Pulmonary artery endothelial cell (primary cell): ENCODE results near the gene IFNA17. TPM values are rescaled to one million over a fixed set of nuclear protein-coding genes. Genes with fewer than 3 reads are reported as not detected.
"Not testable (repeated sequence)": the region's sequence is repeated elsewhere in the genome, so short reads cannot be mapped to it uniquely, and the experiment has no call there.

Experiments used
- DNase-seq: peaks from one replicate; pipeline ENCODE4 v3.0.0-alpha.2; 2011; ENCODE audit warnings: low read depth, low spot score
- total RNA-seq: library from RNA; depleted of rRNA; stranded (reverse); fragments of >200 nt; gene quantifications from 2 replicates; pipeline ENCODE4 v1.2.3, GENCODE V29; 2014

The IFNA17 gene
- total RNA-seq, 1 donor from 2014 or later, result not detected

- not testable (repeated sequence) for DNase-seq
These were observed 17.2 kb downstream of the IFNA17 start for GRCh38 chr9:21210782-21211181.

DNA sequence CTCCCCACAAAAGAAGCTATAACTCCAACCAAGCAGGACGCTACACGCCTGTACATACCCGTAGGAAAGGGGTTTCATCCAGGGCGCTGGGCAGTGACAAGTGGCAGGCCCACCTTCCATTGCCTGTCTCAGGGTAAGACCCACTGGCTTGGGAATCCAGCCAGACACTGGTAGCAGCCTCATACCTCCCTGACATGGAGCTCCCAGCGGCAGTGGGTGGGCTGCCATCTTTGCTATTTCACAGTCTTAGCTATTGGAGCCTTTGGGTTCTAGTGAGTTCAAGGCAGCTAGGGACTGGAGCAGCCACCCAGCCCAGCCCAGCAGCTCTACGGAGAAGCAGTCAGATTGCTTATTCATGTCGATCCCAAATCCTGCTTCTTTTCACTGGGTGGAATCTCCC, 17.7 kb downstream of the IFNA17 start:
- no peak for DNase-seq

GRCh38 chr9:21207043-21207442, 21.0 kb downstream of the IFNA17 start, which contains the start of gene IFNA10:
TSS of gene IFNA10 (minus strand) at chr9:21207143. CDS start at chr9:21207097, 46 bp downstream.
- DNase-seq, result not testable (repeated sequence)

GRCh38 chr9:21205204-21205603, 22.8 kb downstream of the IFNA17 start:
- DNase-seq, result no peak

GRCh38 chr9:21202105-21202504, 25.9 kb downstream of the IFNA17 start, which contains the start of gene IFNA7:
TSS of gene IFNA7 (minus strand) at chr9:21202205. CDS start at chr9:21202165, 40 bp downstream.
- DNase-seq, result not testable (repeated sequence)

GRCh38 chr9:21194867-21195776, 32.9 kb downstream of the IFNA17 start:
- DNase-seq, result not testable (repeated sequence)

DNA sequence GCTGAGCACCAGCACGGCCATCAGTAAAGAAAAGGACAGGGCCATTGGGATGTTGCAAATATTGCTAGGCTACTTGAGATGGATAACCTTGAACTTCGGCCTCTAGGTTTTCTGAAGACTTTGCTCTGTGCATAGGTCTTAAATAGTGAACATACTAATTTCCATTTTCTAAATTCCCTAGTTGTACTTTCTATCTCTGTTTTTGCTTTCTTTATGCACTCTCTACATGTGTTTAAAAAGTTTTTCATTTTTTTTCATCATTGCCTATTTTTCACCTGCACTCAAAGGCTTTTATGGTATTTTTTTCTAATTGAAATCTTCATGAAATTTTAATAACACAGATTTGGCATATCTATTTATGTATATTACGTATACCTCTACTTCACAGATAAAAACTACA, 40.5 kb downstream of the IFNA17 start, which contains the start of gene IFNA4:
Gene IFNA4, minus strand, starts transcription at position 101 of the 400 bp plus-strand sequence. Its CDS starts 56 bp downstream, at position 45.
- not testable (repeated sequence) for DNase-seq

GRCh38 chr9:21182810-21183736, 44.9 kb downstream of the IFNA17 start:
- not testable (repeated sequence) for DNase-seq

Other genes with a start within 250 kb of the IFNA17 start
- 0.99 and 1.6 TPM in 2 replicates for gene HACD4, start 196.6 kb downstream of the IFNA17 start, total RNA-seq
- gene IFNB1, start 150.3 kb downstream of the IFNA17 start, total RNA-seq, result not detected in 2 replicates
- not detected in 2 replicates for gene IFNW1, start 86.4 kb downstream of the IFNA17 start, total RNA-seq
- not detected in 2 replicates for gene IFNA21, start 61.6 kb downstream of the IFNA17 start, total RNA-seq
- not detected in 2 replicates for gene IFNA4, start 40.6 kb downstream of the IFNA17 start, total RNA-seq
- not detected in 2 replicates for gene IFNA7, start 26.0 kb downstream of the IFNA17 start, total RNA-seq
- gene IFNA10, start 21.1 kb downstream of the IFNA17 start, total RNA-seq, result not detected in 2 replicates
- not detected in 2 replicates for gene IFNA16, start 10.9 kb downstream of the IFNA17 start, total RNA-seq
- not detected in 2 replicates for gene IFNA14, start 11.8 kb upstream of the IFNA17 start, total RNA-seq
- gene IFNA5, start 77.1 kb upstream of the IFNA17 start, total RNA-seq, result not detected in 2 replicates
- gene KLHL9, start 107.2 kb upstream of the IFNA17 start, total RNA-seq, result 33.4 and 35.1 TPM in 2 replicates
- gene IFNA6, start 122.7 kb upstream of the IFNA17 start, total RNA-seq, result not detected in 2 replicates
- gene IFNA13, start 139.8 kb upstream of the IFNA17 start, total RNA-seq, result not detected in 2 replicates
- gene IFNA2, start 157.2 kb upstream of the IFNA17 start, total RNA-seq, result not detected in 2 replicates
- gene IFNA8, start 180.9 kb upstream of the IFNA17 start, total RNA-seq, result not detected in 2 replicates
- gene IFNA1, start 212.2 kb upstream of the IFNA17 start, total RNA-seq, result not detected in 2 replicates